ENCODE data around the gene LPP.

- TF ChIP-seq, protein P1, sequence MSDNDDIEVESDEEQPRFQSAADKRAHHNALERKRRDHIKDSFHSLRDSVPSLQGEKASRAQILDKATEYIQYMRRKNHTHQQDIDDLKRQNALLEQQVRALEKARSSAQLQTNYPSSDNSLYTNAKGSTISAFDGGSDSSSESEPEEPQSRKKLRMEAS (IDR thresholded peaks at IDR 0.05): no peak
- TF ChIP-seq YY1 (IDR thresholded peaks at IDR 0.05; ENCODE audit: extremely low read depth, insufficient replicate concordance, low read depth, low read length) (no peak), POLR2AphosphoS5 (IDR thresholded peaks at IDR 0.05; ENCODE audit: low read depth, low read length) (no peak), EZH2 (IDR thresholded peaks at IDR 0.05) (no peak), SP1 (IDR thresholded peaks at IDR 0.05; ENCODE audit: low read depth) (no peak), CTCF (IDR thresholded peaks at IDR 0.05 in 2 of 3, conservative IDR thresholded peaks at IDR 0.05 in 1 of 3; ENCODE audit: borderline replicate concordance in 1 of 3, insufficient read depth in 1 of 3, low read depth in 2 of 3, low read length in 2 of 3) (no peak), RAD21 (IDR thresholded peaks at IDR 0.05; ENCODE audit: low read depth) (no peak), SIN3A (IDR thresholded peaks at IDR 0.05; ENCODE audit: low read depth) (no peak), EZH2phosphoT487 (IDR thresholded peaks at IDR 0.05; ENCODE audit: borderline replicate concordance) (no peak), SRF (IDR thresholded peaks at IDR 0.05; ENCODE audit: low read depth) (no peak), POLR2A (IDR thresholded peaks at IDR 0.05; ENCODE audit: borderline replicate concordance, extremely low read depth, insufficient read depth, insufficient read length) (no peak), ZFX (IDR thresholded peaks at IDR 0.05) (no peak)
- TF ChIP-seq, protein P2, sequence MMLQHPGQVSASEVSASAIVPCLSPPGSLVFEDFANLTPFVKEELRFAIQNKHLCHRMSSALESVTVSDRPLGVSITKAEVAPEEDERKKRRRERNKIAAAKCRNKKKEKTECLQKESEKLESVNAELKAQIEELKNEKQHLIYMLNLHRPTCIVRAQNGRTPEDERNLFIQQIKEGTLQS (IDR thresholded peaks at IDR 0.05): no peak
Measured at GRCh38 chr3:188559856-188560255, 405.9 kb downstream of the LPP start.
